Nephron progenitor cell (in vitro differentiated cells): ENCODE measurements around the gene NME7.

Experiments
- DNase-seq: peaks from one replicate; pipeline ENCODE4 v3.0.0; 2021
- H3K27ac Mint-ChIP-seq: 2 replicates; pipeline ENCODE4 v1.8.0; 2021; ENCODE audit warnings: mild to moderate bottlenecking, moderate library complexity, mixed read lengths
- H3K27me3 Mint-ChIP-seq: 2 replicates; pipeline ENCODE4 v1.8.0; 2021; ENCODE audit warnings: mild to moderate bottlenecking, low read depth, mixed read lengths; ENCODE audit not compliant: poor library complexity
- H3K36me3 Mint-ChIP-seq: 2 replicates; pipeline ENCODE4 v1.8.0; 2021; ENCODE audit warnings: low read depth, mixed read lengths
- H3K4me1 Mint-ChIP-seq: 2 replicates; pipeline ENCODE4 v1.8.0; 2021; ENCODE audit warnings: mixed read lengths
- H3K4me3 Mint-ChIP-seq: 2 replicates; pipeline ENCODE4 v1.8.0; 2021; ENCODE audit warnings: mild to moderate bottlenecking, moderate library complexity, mixed read lengths
- H3K9me3 Mint-ChIP-seq: 2 replicates; pipeline ENCODE4 v1.8.0; 2021; ENCODE audit warnings: mild to moderate bottlenecking, moderate library complexity, mixed read lengths
- CTCF ChIP-seq: fragments of 200-600 bp; sonication (generic); IDR thresholded peaks from 2 replicates; pipeline ENCODE4 v1.5.0; 2021; ENCODE audit warnings: antibody characterized with exemption

Gene NME7

GRCh38 chr1:169163059-169163458 lies 204.5 kb downstream of the NME7 start:
- Mint-ChIP-seq H3K4me1 (peaks cover 16% of the 10 kb centered on the region), H3K36me3 (peaks cover 6% of the 10 kb centered on the region), H3K27me3 (no peaks in the 10 kb centered on the region), H3K9me3 (no peaks in the 10 kb centered on the region), H3K27ac (no peak overlapping the region), H3K4me3 (no peak overlapping the region)
- no peak for TF ChIP-seq CTCF
- no peak for DNase-seq

GRCh38 chr1:169161496-169162194 lies 206.0 kb downstream of the NME7 start:
- DNase-seq: no peak
- no peak for TF ChIP-seq CTCF
- H3K4me3 Mint-ChIP-seq: no peak overlapping the region
- no peak overlapping the region for H3K27ac Mint-ChIP-seq
- H3K4me1 Mint-ChIP-seq: peaks cover 23% of the 10 kb centered on the region
- peaks cover 6% of the 10 kb centered on the region for H3K36me3 Mint-ChIP-seq
- no peaks in the 10 kb centered on the region for H3K9me3 Mint-ChIP-seq
- no peaks in the 10 kb centered on the region for H3K27me3 Mint-ChIP-seq

- Mint-ChIP-seq H3K27me3 (no peaks in the 10 kb centered on the region), H3K9me3 (no peaks in the 10 kb centered on the region), H3K36me3 (peaks cover 6% of the 10 kb centered on the region), H3K27ac (no peak overlapping the region), H3K4me3 (no peak overlapping the region), H3K4me1 (peaks cover 23% of the 10 kb centered on the region)
- DNase-seq: no peak
- no peak for TF ChIP-seq CTCF
Observed at GRCh38 chr1:169160845-169161495, 206.6 kb downstream of the NME7 start.

- H3K27ac Mint-ChIP-seq: no peak overlapping the region
- no peak for DNase-seq
- no peak overlapping the region for H3K4me3 Mint-ChIP-seq
- H3K9me3 Mint-ChIP-seq: no peaks in the 10 kb centered on the region
- H3K36me3 Mint-ChIP-seq: no peaks in the 10 kb centered on the region
- TF ChIP-seq CTCF: no peak
- H3K4me1 Mint-ChIP-seq: peaks cover 12% of the 10 kb centered on the region
- no peaks in the 10 kb centered on the region for H3K27me3 Mint-ChIP-seq
Observed at GRCh38 chr1:169156580-169156979, 211.0 kb downstream of the NME7 start.

- peaks cover 12% of the 10 kb centered on the region for H3K4me1 Mint-ChIP-seq
- H3K9me3 Mint-ChIP-seq: no peaks in the 10 kb centered on the region
- no peak for DNase-seq
- no peaks in the 10 kb centered on the region for H3K36me3 Mint-ChIP-seq
- TF ChIP-seq CTCF: no peak
- H3K27ac Mint-ChIP-seq: no peak overlapping the region
- H3K27me3 Mint-ChIP-seq: no peaks in the 10 kb centered on the region
- no peak overlapping the region for H3K4me3 Mint-ChIP-seq
Observed at GRCh38 chr1:169155675-169156074, 211.9 kb downstream of the NME7 start.
